Measurements from ENCODE around the gene WHAMM. TPM values are rescaled to one million over a fixed set of nuclear protein-coding genes. Genes with fewer than 3 reads are reported as not detected.

The WHAMM gene
- total and polyA plus RNA-seq, 3 donors from 2014 or later: 5.3 to 11.0 (median 9.8) TPM

DNA sequence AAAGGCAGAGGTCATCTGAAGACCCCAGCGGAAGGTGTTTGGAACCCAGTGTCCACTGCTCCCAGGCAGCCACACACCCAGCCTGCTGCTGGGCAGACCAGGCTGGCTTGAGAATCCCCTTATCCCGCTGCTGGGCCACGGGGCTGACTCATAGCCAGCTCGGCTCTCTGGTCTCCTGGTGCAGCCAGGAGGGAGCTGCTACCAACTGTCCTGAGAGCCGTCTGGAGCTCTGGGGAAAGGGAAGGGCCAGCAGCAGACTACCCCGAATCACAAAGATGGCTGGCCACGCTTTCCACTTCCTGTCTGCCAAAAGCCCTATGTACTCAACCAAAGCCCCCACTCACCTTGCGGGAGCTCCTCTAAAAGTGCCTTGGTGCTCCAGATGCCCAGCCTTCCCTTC lies 38.3 kb downstream of the WHAMM start:
- no peak for DNase-seq
- intact Hi-C loops (cut with DNase I; ENCODE audit: low total_unique reads): no loop called here
- Histone ChIP-seq H3K4me3 (no peak overlapping the region), H3K9me3 (no peaks in the 10 kb centered on the region), H3K36me3 (ENCODE audit: low read depth, missing control alignments) (no peaks in the 10 kb centered on the region), H3K4me1 (peaks cover 11% of the 10 kb centered on the region), H3K27ac (no peak overlapping the region), H3K27me3 (no peaks in the 10 kb centered on the region)
- TF ChIP-seq, protein P1, sequence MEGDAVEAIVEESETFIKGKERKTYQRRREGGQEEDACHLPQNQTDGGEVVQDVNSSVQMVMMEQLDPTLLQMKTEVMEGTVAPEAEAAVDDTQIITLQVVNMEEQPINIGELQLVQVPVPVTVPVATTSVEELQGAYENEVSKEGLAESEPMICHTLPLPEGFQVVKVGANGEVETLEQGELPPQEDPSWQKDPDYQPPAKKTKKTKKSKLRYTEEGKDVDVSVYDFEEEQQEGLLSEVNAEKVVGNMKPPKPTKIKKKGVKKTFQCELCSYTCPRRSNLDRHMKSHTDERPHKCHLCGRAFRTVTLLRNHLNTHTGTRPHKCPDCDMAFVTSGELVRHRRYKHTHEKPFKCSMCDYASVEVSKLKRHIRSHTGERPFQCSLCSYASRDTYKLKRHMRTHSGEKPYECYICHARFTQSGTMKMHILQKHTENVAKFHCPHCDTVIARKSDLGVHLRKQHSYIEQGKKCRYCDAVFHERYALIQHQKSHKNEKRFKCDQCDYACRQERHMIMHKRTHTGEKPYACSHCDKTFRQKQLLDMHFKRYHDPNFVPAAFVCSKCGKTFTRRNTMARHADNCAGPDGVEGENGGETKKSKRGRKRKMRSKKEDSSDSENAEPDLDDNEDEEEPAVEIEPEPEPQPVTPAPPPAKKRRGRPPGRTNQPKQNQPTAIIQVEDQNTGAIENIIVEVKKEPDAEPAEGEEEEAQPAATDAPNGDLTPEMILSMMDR (IDR thresholded peaks at IDR 0.05): no peak
- TF ChIP-seq POLR2A (IDR thresholded peaks at IDR 0.05): no peak
- WGBS, 2 donors: 76 to 82% methylated on average over 6 to 8 of the region's 8 CpGs

DNA sequence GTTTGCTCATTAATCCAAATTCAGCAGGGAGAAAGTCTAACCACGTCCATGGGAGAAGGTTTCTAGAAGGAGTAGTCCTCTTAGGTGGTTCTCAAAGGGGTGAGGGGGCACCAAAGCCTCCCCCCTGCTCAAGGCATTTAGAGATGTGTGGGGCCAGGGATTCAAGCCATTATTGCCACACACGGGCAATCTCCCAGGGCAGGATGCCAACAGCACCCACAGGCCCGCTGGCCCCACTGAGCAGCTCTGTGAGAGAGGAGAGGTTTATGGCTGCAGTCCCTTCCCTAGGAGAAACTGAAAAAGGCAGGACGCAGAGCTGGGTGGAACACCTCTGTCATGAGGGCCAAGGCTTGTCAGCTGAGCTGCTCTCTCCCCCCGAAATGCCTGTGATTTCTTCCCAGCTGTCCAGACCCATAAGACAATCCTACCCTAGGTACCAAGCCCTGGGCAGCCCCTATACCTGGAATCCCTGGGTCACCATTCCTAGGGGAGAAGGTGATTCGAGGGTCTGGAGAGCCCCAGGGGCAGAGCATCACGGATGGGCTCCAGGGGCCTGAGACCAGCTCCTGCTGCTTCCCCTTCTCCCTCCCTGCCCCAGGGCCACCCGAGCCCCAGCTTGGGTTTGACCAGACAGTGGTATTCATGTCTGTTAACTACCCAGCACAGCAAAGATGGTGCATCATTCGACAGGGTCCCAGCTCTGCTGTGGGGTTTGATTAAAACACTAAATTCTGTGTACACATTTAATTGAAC lies 39.0 kb downstream of the WHAMM start:
- TF ChIP-seq, protein P1 (IDR thresholded peaks at IDR 0.05): no peak
- no peak for TF ChIP-seq POLR2A (IDR thresholded peaks at IDR 0.05)
- no peak for DNase-seq
- WGBS, 2 donors: 85 to 90% methylated on average over 7 to 9 of the region's 9 CpGs
- Histone ChIP-seq H3K9me3 (no peaks in the 10 kb centered on the region), H3K27ac (no peak overlapping the region), H3K4me1 (peaks cover 11% of the 10 kb centered on the region), H3K36me3 (ENCODE audit: low read depth, missing control alignments) (no peaks in the 10 kb centered on the region), H3K27me3 (no peaks in the 10 kb centered on the region), H3K4me3 (no peak overlapping the region)
- intact Hi-C loops (cut with DNase I; ENCODE audit: low total_unique reads): no loop called here

DNA sequence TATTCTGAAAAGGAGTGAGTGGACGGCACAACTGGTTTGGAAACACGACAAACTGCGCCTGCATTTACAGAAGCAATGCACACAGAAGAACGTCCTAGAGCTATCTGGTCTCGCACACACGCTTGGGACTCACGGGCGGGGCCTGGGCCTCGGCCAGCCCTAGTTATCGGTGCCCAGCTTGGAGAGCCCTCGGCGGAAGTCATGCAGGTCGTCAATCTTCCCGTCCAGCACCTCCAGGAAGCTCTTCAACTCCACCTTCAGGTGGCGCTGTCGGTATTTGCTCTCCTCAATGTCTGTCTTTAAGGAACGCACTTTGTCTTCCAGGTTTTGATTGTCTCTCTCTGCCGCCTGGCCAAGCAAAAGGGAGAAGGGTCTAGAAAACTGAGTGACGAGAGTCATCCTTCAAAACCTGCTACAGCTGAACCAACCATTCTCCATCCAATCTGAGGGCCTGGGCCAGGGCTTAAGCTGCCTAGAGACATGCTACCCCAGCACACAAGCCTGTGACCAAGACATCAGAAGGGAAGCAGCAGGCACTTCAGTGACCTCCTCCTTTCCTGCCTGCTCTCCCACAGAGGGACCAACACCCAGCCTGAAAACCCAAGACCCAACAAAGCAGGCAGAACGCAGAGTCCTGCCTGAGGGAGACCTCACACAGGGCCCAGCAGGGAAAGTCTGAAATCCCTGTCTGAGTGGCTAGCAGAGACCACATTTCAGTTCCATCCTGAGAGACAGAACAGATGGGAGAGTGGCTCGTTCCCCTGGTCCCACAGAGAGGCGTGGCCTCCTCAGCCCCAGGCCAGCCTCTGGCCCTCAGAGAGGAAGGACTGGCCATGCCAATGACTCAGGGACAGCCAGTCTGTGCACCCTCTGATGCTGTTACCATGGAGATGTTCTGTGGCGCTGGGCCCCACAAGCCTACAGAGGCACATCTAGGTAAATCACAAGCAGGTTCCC lies 40.4 kb downstream of the WHAMM start:
- DNase-seq: peak; percentile 87
- no peak overlapping the region for H3K4me3 ChIP-seq
- peaks cover 11% of the 10 kb centered on the region for H3K4me1 ChIP-seq
- H3K27ac ChIP-seq: peak overlapping the region in 1 of 2 donors; percentile 28
- H3K9me3 ChIP-seq: no peaks in the 10 kb centered on the region
- no peaks in the 10 kb centered on the region for H3K36me3 ChIP-seq (ENCODE audit: low read depth, missing control alignments)
- WGBS, 2 donors: 30 to 58% methylated on average over 22 to 23 of the region's 23 CpGs
- TF ChIP-seq, protein P1 (IDR thresholded peaks at IDR 0.05): peak; percentile 67 to 71 (median 68)
- no peak for TF ChIP-seq POLR2A (IDR thresholded peaks at IDR 0.05)
- no peaks in the 10 kb centered on the region for H3K27me3 ChIP-seq
- intact Hi-C loops (cut with DNase I; ENCODE audit: low total_unique reads): no loop called here

GRCh38 chr15:82850731-82851130 lies 41.3 kb downstream of the WHAMM start:
- no peaks in the 10 kb centered on the region for H3K36me3 ChIP-seq (ENCODE audit: low read depth, missing control alignments)

DNA sequence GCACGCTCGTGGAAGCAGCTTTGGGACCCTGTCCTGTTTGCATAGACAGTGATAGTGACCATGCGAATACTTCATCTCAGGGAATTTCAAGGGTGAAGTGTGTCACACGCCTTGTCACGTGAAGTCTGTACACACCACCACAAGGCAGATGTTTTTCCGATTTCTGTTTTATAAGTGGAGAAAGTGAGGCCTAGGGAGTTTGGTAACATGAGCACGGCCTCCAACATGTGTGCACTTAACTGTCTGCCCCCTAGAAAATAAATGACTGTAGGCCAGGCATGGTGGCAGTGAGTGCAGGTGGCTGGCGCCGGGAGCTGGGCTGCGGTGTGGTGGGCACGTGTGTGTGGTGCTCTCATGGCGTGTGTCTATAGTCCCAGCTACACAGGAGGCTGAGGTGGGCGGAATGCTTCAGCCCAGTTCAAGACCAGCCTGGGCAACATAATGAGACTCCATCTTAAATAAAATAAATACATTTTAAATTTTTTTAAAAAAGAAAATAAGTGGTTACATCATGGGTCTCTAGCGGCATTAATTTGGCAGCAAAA lies 42.0 kb downstream of the WHAMM start:
- Histone ChIP-seq H3K27me3 (no peaks in the 10 kb centered on the region), H3K36me3 (ENCODE audit: low read depth, missing control alignments) (no peaks in the 10 kb centered on the region), H3K4me3 (no peak overlapping the region), H3K9me3 (no peaks in the 10 kb centered on the region), H3K27ac (no peak overlapping the region), H3K4me1 (peaks cover 14% of the 10 kb centered on the region)
- DNase-seq: no peak
- no peak for TF ChIP-seq POLR2A (IDR thresholded peaks at IDR 0.05)
- TF ChIP-seq, protein P1 (IDR thresholded peaks at IDR 0.05): no peak
- intact Hi-C loops (cut with DNase I; ENCODE audit: low total_unique reads): no loop called here
- 90 to 96% methylated on average over 14 of the region's 14 CpGs for WGBS, 2 donors

More at GRCh38 chr15:82850731-82851130, 41.3 kb downstream of the WHAMM start:
- Histone ChIP-seq H3K4me1 (peaks cover 11% of the 10 kb centered on the region), H3K9me3 (no peaks in the 10 kb centered on the region), H3K27ac (no peak overlapping the region), H3K4me3 (no peak overlapping the region), H3K27me3 (no peaks in the 10 kb centered on the region)
- intact Hi-C loops (cut with DNase I; ENCODE audit: low total_unique reads): no loop called here
- no peak for TF ChIP-seq POLR2A (IDR thresholded peaks at IDR 0.05)
- 50 to 65% methylated on average over 7 of the region's 7 CpGs for WGBS, 2 donors
- DNase-seq: no peak
